ENCODE data around the gene RAD18. TPM values are rescaled to one million over a fixed set of nuclear protein-coding genes. Genes with fewer than 3 reads are reported as not detected.

Gene RAD18
- total and polyA plus RNA-seq, 3 experiments from 2014 or later = 8.9 to 43.3 (median 38.5) TPM

GRCh38 chr3:8932507-8932906 is 30.8 kb downstream of the RAD18 start:
- no peaks in the 10 kb centered on the region for H3K4me1 ChIP-seq (ENCODE audit: insufficient read depth, low read length)
- no peak overlapping the region for H3K27ac Mint-ChIP-seq
- no peaks in the 10 kb centered on the region for H3K9me3 ChIP-seq (ENCODE audit: low read length)
- H3K36me3 Mint-ChIP-seq = peaks cover 6 to 26% (median 16%) of the 10 kb centered on the region in 3 donors
- H3K4me3 Mint-ChIP-seq = no peak overlapping the region
- H3K4me1 Mint-ChIP-seq = no peaks in the 10 kb centered on the region
- no peak for DNase-seq
- H3K9me3 Mint-ChIP-seq = no peaks in the 10 kb centered on the region
- H3K36me3 ChIP-seq (ENCODE audit: insufficient read depth, low read length) = no peaks in the 10 kb centered on the region
- ChIA-PET POLR2A (no interaction called here), CTCF (no interaction called here)
- H3K27me3 Mint-ChIP-seq = no peaks in the 10 kb centered on the region
- no peaks in the 10 kb centered on the region for H3K27me3 ChIP-seq (ENCODE audit: insufficient read depth, low read length, poor library complexity, severe bottlenecking)
- no peak overlapping the region for H3K27ac ChIP-seq (ENCODE audit: low read depth, low read length)
- H3K4me3 ChIP-seq (ENCODE audit: low read length) = no peak overlapping the region

- no peaks in the 10 kb centered on the region for H3K4me1 ChIP-seq (ENCODE audit: insufficient read depth, low read length)
- H3K9me3 ChIP-seq (ENCODE audit: low read length) = no peaks in the 10 kb centered on the region
- H3K4me3 ChIP-seq (ENCODE audit: low read length) = no peak overlapping the region
- ChIA-PET POLR2A (no interaction called here), CTCF (no interaction called here)
- H3K4me1 Mint-ChIP-seq = no peaks in the 10 kb centered on the region
- H3K27me3 Mint-ChIP-seq = no peaks in the 10 kb centered on the region
- H3K27ac ChIP-seq (ENCODE audit: low read depth, low read length) = no peak overlapping the region
- no peaks in the 10 kb centered on the region for H3K36me3 ChIP-seq (ENCODE audit: insufficient read depth, low read length)
- peaks cover 11 to 22% (median 14%) of the 10 kb centered on the region in 3 donors for H3K36me3 Mint-ChIP-seq
- H3K27me3 ChIP-seq (ENCODE audit: insufficient read depth, low read length, poor library complexity, severe bottlenecking) = no peaks in the 10 kb centered on the region
- no peaks in the 10 kb centered on the region for H3K9me3 Mint-ChIP-seq
- H3K27ac Mint-ChIP-seq = no peak overlapping the region
- no peak overlapping the region for H3K4me3 Mint-ChIP-seq
- DNase-seq = no peak
Observed at GRCh38 chr3:8931342-8931741, 31.9 kb downstream of the RAD18 start.

GRCh38 chr3:8929860-8930259 is 33.4 kb downstream of the RAD18 start:
- H3K4me1 Mint-ChIP-seq = no peaks in the 10 kb centered on the region
- H3K9me3 ChIP-seq (ENCODE audit: low read length) = no peaks in the 10 kb centered on the region
- H3K36me3 Mint-ChIP-seq = peaks cover 14 to 17% (median 16%) of the 10 kb centered on the region in 3 donors
- no peak for DNase-seq
- H3K36me3 ChIP-seq (ENCODE audit: insufficient read depth, low read length) = no peaks in the 10 kb centered on the region
- no peaks in the 10 kb centered on the region for H3K27me3 ChIP-seq (ENCODE audit: insufficient read depth, low read length, poor library complexity, severe bottlenecking)
- no peaks in the 10 kb centered on the region for H3K9me3 Mint-ChIP-seq
- no peak overlapping the region for H3K27ac ChIP-seq (ENCODE audit: low read depth, low read length)
- H3K27me3 Mint-ChIP-seq = no peaks in the 10 kb centered on the region
- H3K4me3 Mint-ChIP-seq = no peak overlapping the region
- ChIA-PET CTCF (no interaction called here), POLR2A (no interaction called here)
- H3K27ac Mint-ChIP-seq = no peak overlapping the region
- no peaks in the 10 kb centered on the region for H3K4me1 ChIP-seq (ENCODE audit: insufficient read depth, low read length)
- H3K4me3 ChIP-seq (ENCODE audit: low read length) = no peak overlapping the region

- CTCF ChIA-PET = no interaction called here
- Histone ChIP-seq H3K27me3 (ENCODE audit: insufficient read depth, low read length, poor library complexity, severe bottlenecking) (no peaks in the 10 kb centered on the region), H3K4me1 (ENCODE audit: insufficient read depth, low read length) (no peaks in the 10 kb centered on the region), H3K9me3 (ENCODE audit: low read length) (no peaks in the 10 kb centered on the region), H3K36me3 (ENCODE audit: insufficient read depth, low read length) (no peaks in the 10 kb centered on the region), H3K27ac (ENCODE audit: low read depth, low read length) (no peak overlapping the region), H3K4me3 (ENCODE audit: low read length) (no peak overlapping the region)
- Mint-ChIP-seq H3K27me3 (no peaks in the 10 kb centered on the region), H3K36me3 (peaks cover 15 to 39% (median 23%) of the 10 kb centered on the region in 3 donors), H3K27ac (no peak overlapping the region), H3K4me1 (no peaks in the 10 kb centered on the region), H3K9me3 (no peaks in the 10 kb centered on the region), H3K4me3 (no peak overlapping the region)
- POLR2A ChIA-PET = no interaction called here
- DNase-seq = no peak
Observed at GRCh38 chr3:8914491-8914890, 48.8 kb downstream of the RAD18 start.

- Mint-ChIP-seq H3K27me3 (no peaks in the 10 kb centered on the region), H3K4me1 (no peaks in the 10 kb centered on the region)
Observed at GRCh38 chr3:8911781-8912180, 51.5 kb downstream of the RAD18 start.

GRCh38 chr3:8909160-8909559 is 54.1 kb downstream of the RAD18 start:
- no peaks in the 10 kb centered on the region for H3K4me1 ChIP-seq (ENCODE audit: insufficient read depth, low read length)
- DNase-seq = no peak
- no peaks in the 10 kb centered on the region for H3K9me3 ChIP-seq (ENCODE audit: low read length)
- CTCF ChIA-PET = no interaction called here
- Mint-ChIP-seq H3K4me1 (no peaks in the 10 kb centered on the region), H3K36me3 (peaks cover 31 to 45% (median 37%) of the 10 kb centered on the region in 3 donors), H3K4me3 (no peak overlapping the region), H3K27me3 (no peaks in the 10 kb centered on the region), H3K9me3 (no peaks in the 10 kb centered on the region), H3K27ac (peak overlapping the region in 2 of 8 donors; percentile 26 to 51)
- no peak overlapping the region for H3K27ac ChIP-seq (ENCODE audit: low read depth, low read length)
- POLR2A ChIA-PET = no interaction called here
- no peaks in the 10 kb centered on the region for H3K27me3 ChIP-seq (ENCODE audit: insufficient read depth, low read length, poor library complexity, severe bottlenecking)
- H3K36me3 ChIP-seq (ENCODE audit: insufficient read depth, low read length) = no peaks in the 10 kb centered on the region
- H3K4me3 ChIP-seq (ENCODE audit: low read length) = no peak overlapping the region

More at GRCh38 chr3:8911781-8912180, 51.5 kb downstream of the RAD18 start:
- H3K36me3 ChIP-seq (ENCODE audit: insufficient read depth, low read length) = no peaks in the 10 kb centered on the region
- no peak overlapping the region for H3K4me3 ChIP-seq (ENCODE audit: low read length)
- H3K27ac ChIP-seq (ENCODE audit: low read depth, low read length) = no peak overlapping the region
- H3K9me3 ChIP-seq (ENCODE audit: low read length) = no peaks in the 10 kb centered on the region
- H3K27me3 ChIP-seq (ENCODE audit: insufficient read depth, low read length, poor library complexity, severe bottlenecking) = no peaks in the 10 kb centered on the region
- CTCF ChIA-PET = no interaction called here
- H3K4me1 ChIP-seq (ENCODE audit: insufficient read depth, low read length) = no peaks in the 10 kb centered on the region
- Mint-ChIP-seq H3K36me3 (peaks cover 24 to 50% (median 33%) of the 10 kb centered on the region in 3 donors), H3K27ac (no peak overlapping the region), H3K9me3 (no peaks in the 10 kb centered on the region), H3K4me3 (no peak overlapping the region)
- DNase-seq = no peak
- POLR2A ChIA-PET = no interaction called here

GRCh38 chr3:8903191-8903590 is 60.1 kb downstream of the RAD18 start:
- Mint-ChIP-seq H3K36me3 (peaks cover 21 to 54% (median 33%) of the 10 kb centered on the region in 3 donors), H3K27me3 (no peaks in the 10 kb centered on the region), H3K4me1 (no peaks in the 10 kb centered on the region), H3K4me3 (no peak overlapping the region), H3K9me3 (no peaks in the 10 kb centered on the region), H3K27ac (no peak overlapping the region)
- Histone ChIP-seq H3K4me3 (ENCODE audit: low read length) (no peak overlapping the region), H3K9me3 (ENCODE audit: low read length) (no peaks in the 10 kb centered on the region), H3K36me3 (ENCODE audit: insufficient read depth, low read length) (no peaks in the 10 kb centered on the region), H3K27ac (ENCODE audit: low read depth, low read length) (no peak overlapping the region), H3K4me1 (ENCODE audit: insufficient read depth, low read length) (no peaks in the 10 kb centered on the region), H3K27me3 (ENCODE audit: insufficient read depth, low read length, poor library complexity, severe bottlenecking) (no peaks in the 10 kb centered on the region)
- ChIA-PET POLR2A (no interaction called here), CTCF (no interaction called here)
- DNase-seq = no peak

- CTCF ChIA-PET = no interaction called here
- H3K9me3 ChIP-seq (ENCODE audit: low read length) = no peaks in the 10 kb centered on the region
- H3K36me3 ChIP-seq (ENCODE audit: insufficient read depth, low read length) = no peaks in the 10 kb centered on the region
- Mint-ChIP-seq H3K9me3 (no peaks in the 10 kb centered on the region), H3K4me1 (no peaks in the 10 kb centered on the region), H3K27me3 (no peaks in the 10 kb centered on the region), H3K4me3 (no peak overlapping the region), H3K36me3 (peaks cover 12 to 55% (median 25%) of the 10 kb centered on the region in 3 donors), H3K27ac (no peak overlapping the region)
- H3K4me3 ChIP-seq (ENCODE audit: low read length) = no peak overlapping the region
- no peaks in the 10 kb centered on the region for H3K4me1 ChIP-seq (ENCODE audit: insufficient read depth, low read length)
- no peaks in the 10 kb centered on the region for H3K27me3 ChIP-seq (ENCODE audit: insufficient read depth, low read length, poor library complexity, severe bottlenecking)
- no peak for DNase-seq
- H3K27ac ChIP-seq (ENCODE audit: low read depth, low read length) = no peak overlapping the region
- POLR2A ChIA-PET = no interaction called here
Observed at GRCh38 chr3:8900869-8901268, 62.4 kb downstream of the RAD18 start.

GRCh38 chr3:8899876-8900460 is 63.3 kb downstream of the RAD18 start:
- no peak overlapping the region for H3K4me3 ChIP-seq (ENCODE audit: low read length)
- H3K4me1 ChIP-seq (ENCODE audit: insufficient read depth, low read length) = no peaks in the 10 kb centered on the region
- Mint-ChIP-seq H3K4me1 (no peaks in the 10 kb centered on the region), H3K4me3 (no peak overlapping the region), H3K9me3 (no peaks in the 10 kb centered on the region), H3K27ac (no peak overlapping the region), H3K36me3 (peaks cover 9 to 59% (median 27%) of the 10 kb centered on the region in 3 donors), H3K27me3 (no peaks in the 10 kb centered on the region)
- H3K9me3 ChIP-seq (ENCODE audit: low read length) = no peaks in the 10 kb centered on the region
- ChIA-PET POLR2A (no interaction called here), CTCF (no interaction called here)
- no peaks in the 10 kb centered on the region for H3K36me3 ChIP-seq (ENCODE audit: insufficient read depth, low read length)
- no peak for DNase-seq
- no peak overlapping the region for H3K27ac ChIP-seq (ENCODE audit: low read depth, low read length)
- no peaks in the 10 kb centered on the region for H3K27me3 ChIP-seq (ENCODE audit: insufficient read depth, low read length, poor library complexity, severe bottlenecking)
